Activated T-helper 1 cell treated with anti-CD3 and anti-CD28 coated beads, Interleukin-2, amount 50 U/mL, for 16 hours (primary cell): ENCODE measurements around the gene SLC19A1.

ENCODE experiments used
- DNase-seq, 2 donors: peaks; one replicate each; pipeline ENCODE4 v3.0.0-alpha.2; 2020; ENCODE audit warnings: low read depth in 1 of 2, low spot score in 1 of 2

SLC19A1 gene

GRCh38 chr21:45455674-45456583, 86.3 kb downstream of the SLC19A1 start:
- no peak for DNase-seq

GRCh38 chr21:45454926-45455673, 87.1 kb downstream of the SLC19A1 start:
- DNase-seq, result no peak

- no peak for DNase-seq
Measured at GRCh38 chr21:45454060-45454925, 87.9 kb downstream of the SLC19A1 start.

DNA sequence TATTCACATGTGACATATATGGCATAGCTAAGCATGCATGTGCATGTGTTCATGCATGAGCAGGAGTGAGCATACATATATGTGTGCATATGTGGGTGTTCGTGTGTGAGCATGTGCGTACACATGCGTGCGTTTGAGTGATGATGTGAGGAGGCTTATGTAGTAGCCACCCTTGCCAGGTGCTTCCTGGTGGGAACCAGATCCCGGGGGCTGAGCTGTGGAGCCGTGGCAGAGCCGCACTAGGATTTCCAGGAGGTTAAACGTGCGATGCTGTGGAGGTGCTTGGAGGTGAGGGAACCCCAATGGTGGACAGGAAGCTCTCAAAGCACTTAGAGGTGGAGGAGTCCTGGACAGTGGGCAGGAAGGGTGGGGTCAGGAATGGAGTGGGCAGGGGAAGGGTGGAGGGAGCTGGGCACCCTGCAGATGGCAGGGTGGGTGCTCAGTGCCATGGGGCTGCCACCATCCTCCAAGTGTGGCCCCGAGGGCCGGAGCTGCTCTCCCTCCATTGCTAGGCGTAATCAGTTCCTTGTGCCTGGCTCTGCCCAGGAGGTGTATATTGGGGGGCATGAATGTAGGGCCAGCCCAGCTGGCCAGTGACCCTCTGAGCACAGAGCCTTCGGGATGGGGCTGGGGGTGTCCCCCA, 88.8 kb downstream of the SLC19A1 start:
- no peak for DNase-seq

GRCh38 chr21:45452696-45453307, 89.4 kb downstream of the SLC19A1 start:
- DNase-seq, result no peak

DNA sequence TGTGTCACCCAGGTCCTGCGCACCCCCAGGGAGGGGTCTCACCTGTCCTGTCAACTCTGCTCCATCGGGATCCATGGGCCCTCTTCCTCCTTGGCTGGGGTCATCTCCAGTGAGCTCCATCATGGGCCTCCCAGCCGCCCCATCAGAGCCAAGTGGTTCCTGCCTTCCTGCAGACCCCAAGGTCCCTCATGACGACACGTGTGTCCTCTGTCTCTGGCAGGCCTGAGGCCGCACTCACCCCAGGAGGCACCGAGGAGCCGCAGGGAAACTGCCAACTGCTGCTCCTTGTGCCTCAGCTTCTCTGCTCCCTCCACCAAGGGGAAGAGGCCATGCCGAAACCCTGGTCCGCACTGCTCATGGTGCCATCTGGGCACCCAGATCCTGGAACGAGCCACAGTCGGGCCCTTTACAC, 90.5 kb downstream of the SLC19A1 start:
- no peak for DNase-seq

GRCh38 chr21:45451091-45451740, 91.0 kb downstream of the SLC19A1 start:
- DNase-seq, result no peak

GRCh38 chr21:45450423-45451090, 91.7 kb downstream of the SLC19A1 start:
- no peak for DNase-seq

DNA sequence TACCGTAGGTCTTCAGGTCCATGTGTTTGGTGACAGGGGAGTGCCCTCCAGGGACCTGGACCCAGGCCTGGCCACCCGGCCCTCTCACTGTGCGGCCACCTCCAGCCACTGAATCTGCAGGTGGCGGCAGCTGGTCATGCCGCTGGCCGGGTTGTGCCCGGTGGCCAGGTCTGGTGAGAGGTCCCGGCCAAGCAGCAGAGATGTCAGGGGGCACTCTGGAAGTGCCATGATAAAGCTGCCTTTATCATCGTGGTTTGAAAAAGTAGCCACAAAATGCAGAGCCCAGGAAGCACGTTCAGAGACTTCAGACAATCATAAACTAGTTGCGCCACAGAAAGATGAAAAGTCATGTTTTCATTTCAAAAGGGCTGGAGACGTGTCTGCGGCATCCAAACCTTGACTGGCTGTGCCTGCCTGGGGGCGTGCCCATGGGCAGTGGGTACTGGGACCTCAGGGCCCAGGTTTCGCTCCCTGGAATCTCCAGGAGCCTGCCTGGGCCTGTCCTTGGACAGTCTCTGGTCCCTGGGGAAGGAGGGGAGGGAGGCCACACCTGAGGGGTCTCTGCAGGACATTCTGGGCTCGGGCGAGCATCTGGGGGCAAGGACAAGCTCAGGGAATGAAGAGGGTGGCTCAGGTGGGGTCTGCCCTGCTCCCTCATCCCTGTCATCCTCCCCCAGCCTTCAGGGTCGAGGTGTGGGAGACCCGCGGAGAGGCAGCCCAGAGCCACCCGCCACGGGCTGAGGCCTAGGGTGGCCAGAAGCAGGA, 92.4 kb downstream of the SLC19A1 start:
- DNase-seq, result no peak

- DNase-seq, result no peak
Measured at GRCh38 chr21:45448810-45449657, 93.2 kb downstream of the SLC19A1 start.

GRCh38 chr21:45448283-45448809, 93.9 kb downstream of the SLC19A1 start:
- no peak for DNase-seq
